ENCODE data around the gene CYB561D1.

The CYB561D1 gene

DNA sequence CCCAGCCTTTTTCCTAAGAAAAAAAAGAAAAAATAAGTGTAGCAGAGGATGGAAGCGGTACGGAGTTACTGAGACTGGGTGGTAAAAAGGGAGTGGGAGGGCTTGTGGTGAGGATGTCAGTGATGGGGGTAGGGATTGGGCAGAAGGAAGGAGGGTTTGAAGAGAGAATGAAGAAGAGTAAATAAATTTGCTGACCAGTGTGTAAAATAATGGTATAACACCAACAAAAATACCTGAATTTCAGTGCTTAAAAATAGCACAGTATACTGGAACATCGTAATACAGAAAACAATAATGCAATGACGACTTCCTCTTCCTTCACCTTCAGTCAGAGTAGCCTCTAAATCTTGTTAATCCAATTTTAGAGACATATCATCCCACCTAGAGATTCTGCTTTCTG is 46.4 kb upstream of the CYB561D1 start:
- Histone ChIP-seq H3K4me1 (ENCODE audit: low read length) (no peaks in the 10 kb centered on the region), H3K27ac (ENCODE audit: low read length) (no peak overlapping the region), H3K4me2 (ENCODE audit: low read depth, low read length) (no peak overlapping the region), H3K9ac (ENCODE audit: low read length) (no peak overlapping the region), H3K27me3 (replicated peaks; ENCODE audit: insufficient read depth, low read length) (no peaks in the 10 kb centered on the region), H4K20me1 (ENCODE audit: insufficient read depth, low read length) (no peaks in the 10 kb centered on the region), H3K79me2 (ENCODE audit: low read length) (no peaks in the 10 kb centered on the region), H3K36me3 (replicated peaks; ENCODE audit: insufficient read depth, low read length) (no peaks in the 10 kb centered on the region), H3K9me2 (replicated peaks; ENCODE audit: insufficient read depth, low read length) (no peaks in the 10 kb centered on the region), H3K4me3 (ENCODE audit: low read length) (no peak overlapping the region), H3F3A (ENCODE audit: insufficient read depth, low read length) (no peaks in the 10 kb centered on the region), H3K9me3 (replicated peaks; ENCODE audit: insufficient read depth, low read length) (no peaks in the 10 kb centered on the region), H2AFZ (ENCODE audit: low read length) (no peak overlapping the region)
- TF ChIP-seq, protein P1, sequence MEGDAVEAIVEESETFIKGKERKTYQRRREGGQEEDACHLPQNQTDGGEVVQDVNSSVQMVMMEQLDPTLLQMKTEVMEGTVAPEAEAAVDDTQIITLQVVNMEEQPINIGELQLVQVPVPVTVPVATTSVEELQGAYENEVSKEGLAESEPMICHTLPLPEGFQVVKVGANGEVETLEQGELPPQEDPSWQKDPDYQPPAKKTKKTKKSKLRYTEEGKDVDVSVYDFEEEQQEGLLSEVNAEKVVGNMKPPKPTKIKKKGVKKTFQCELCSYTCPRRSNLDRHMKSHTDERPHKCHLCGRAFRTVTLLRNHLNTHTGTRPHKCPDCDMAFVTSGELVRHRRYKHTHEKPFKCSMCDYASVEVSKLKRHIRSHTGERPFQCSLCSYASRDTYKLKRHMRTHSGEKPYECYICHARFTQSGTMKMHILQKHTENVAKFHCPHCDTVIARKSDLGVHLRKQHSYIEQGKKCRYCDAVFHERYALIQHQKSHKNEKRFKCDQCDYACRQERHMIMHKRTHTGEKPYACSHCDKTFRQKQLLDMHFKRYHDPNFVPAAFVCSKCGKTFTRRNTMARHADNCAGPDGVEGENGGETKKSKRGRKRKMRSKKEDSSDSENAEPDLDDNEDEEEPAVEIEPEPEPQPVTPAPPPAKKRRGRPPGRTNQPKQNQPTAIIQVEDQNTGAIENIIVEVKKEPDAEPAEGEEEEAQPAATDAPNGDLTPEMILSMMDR (IDR thresholded peaks at IDR 0.05; ENCODE audit: low read length): no peak
- no peak for TF ChIP-seq EZH2phosphoT487 (IDR thresholded peaks at IDR 0.05; ENCODE audit: low read length)
- TF ChIP-seq EZH2 (optimal IDR thresholded peaks at IDR 0.05; ENCODE audit: low read depth, low read length): no peak
- no peak for DNase-seq

DNA sequence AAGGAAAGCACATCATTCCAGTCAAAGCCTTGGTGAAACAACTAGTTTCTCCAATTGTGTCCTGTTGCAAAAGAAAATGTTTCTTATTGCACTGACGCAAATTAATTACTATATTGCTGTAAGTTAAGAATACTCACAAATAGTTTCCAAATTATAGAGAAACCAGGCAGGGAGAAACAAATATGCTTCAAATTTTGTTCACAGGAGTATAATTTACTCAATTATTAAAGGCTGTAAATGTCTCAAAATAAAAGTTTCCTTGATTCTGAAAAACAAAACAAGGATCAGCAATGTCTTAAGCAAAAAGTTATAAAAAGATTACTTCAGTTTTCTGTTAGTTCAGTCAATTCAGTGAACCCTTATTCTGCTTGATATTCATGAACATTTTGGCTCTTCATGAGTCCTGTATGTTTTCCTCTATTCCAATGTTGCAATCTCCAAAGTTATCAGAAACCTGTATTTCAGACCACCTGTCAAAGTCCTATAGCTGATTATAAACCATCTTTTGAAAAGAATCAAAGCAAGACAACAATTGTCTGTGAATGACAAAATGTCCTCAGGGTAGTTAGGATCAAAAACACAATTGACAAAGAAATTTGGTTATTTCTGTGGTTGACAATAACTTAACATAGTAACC is 39.3 kb upstream of the CYB561D1 start:
- no peaks in the 10 kb centered on the region for H3K36me3 ChIP-seq (replicated peaks; ENCODE audit: insufficient read depth, low read length)
- no peaks in the 10 kb centered on the region for H3F3A ChIP-seq (ENCODE audit: insufficient read depth, low read length)
- H3K27ac ChIP-seq (ENCODE audit: low read length): no peak overlapping the region
- no peak overlapping the region for H3K4me3 ChIP-seq (ENCODE audit: low read length)
- no peak overlapping the region for H3K4me2 ChIP-seq (ENCODE audit: low read depth, low read length)
- no peak overlapping the region for H3K9ac ChIP-seq (ENCODE audit: low read length)
- no peak overlapping the region for H2AFZ ChIP-seq (ENCODE audit: low read length)
- no peaks in the 10 kb centered on the region for H3K27me3 ChIP-seq (replicated peaks; ENCODE audit: insufficient read depth, low read length)
- H3K9me2 ChIP-seq (replicated peaks; ENCODE audit: insufficient read depth, low read length): no peaks in the 10 kb centered on the region
- TF ChIP-seq EZH2 (optimal IDR thresholded peaks at IDR 0.05; ENCODE audit: low read depth, low read length) (no peak), EZH2phosphoT487 (IDR thresholded peaks at IDR 0.05; ENCODE audit: low read length) (no peak)
- TF ChIP-seq, protein P1 (IDR thresholded peaks at IDR 0.05; ENCODE audit: low read length): no peak
- no peaks in the 10 kb centered on the region for H3K9me3 ChIP-seq (replicated peaks; ENCODE audit: insufficient read depth, low read length)
- no peaks in the 10 kb centered on the region for H4K20me1 ChIP-seq (ENCODE audit: insufficient read depth, low read length)
- H3K79me2 ChIP-seq (ENCODE audit: low read length): no peaks in the 10 kb centered on the region
- no peak for DNase-seq
- no peaks in the 10 kb centered on the region for H3K4me1 ChIP-seq (ENCODE audit: low read length)

DNA sequence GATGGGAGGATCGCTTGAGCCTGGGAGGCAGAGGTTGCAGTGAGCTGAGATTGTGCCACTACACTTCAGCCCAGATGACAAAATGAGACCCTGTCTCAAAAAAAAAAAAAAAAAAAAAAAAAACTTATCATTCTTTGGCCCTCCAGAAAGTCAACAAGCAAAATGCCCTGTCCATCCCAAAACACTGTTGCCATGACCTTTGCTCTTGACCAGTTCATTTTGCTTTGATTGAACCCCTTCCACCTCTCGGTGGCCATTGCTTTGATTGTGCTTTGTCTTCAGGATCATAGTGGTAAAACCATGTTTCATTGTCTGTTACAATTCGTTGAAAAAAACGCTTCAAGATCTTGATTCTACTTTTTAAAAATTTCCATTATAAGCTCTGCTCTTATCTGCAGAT is 36.1 kb upstream of the CYB561D1 start:
- DNase-seq: no peak
- Histone ChIP-seq H3F3A (ENCODE audit: insufficient read depth, low read length) (no peaks in the 10 kb centered on the region), H3K9me3 (replicated peaks; ENCODE audit: insufficient read depth, low read length) (no peaks in the 10 kb centered on the region), H3K27ac (ENCODE audit: low read length) (no peak overlapping the region), H3K36me3 (replicated peaks; ENCODE audit: insufficient read depth, low read length) (no peaks in the 10 kb centered on the region), H2AFZ (ENCODE audit: low read length) (no peak overlapping the region), H3K9ac (ENCODE audit: low read length) (no peak overlapping the region), H3K4me3 (ENCODE audit: low read length) (no peak overlapping the region), H3K27me3 (replicated peaks; ENCODE audit: insufficient read depth, low read length) (no peaks in the 10 kb centered on the region), H3K9me2 (replicated peaks; ENCODE audit: insufficient read depth, low read length) (no peaks in the 10 kb centered on the region), H3K4me2 (ENCODE audit: low read depth, low read length) (no peak overlapping the region), H4K20me1 (ENCODE audit: insufficient read depth, low read length) (no peaks in the 10 kb centered on the region), H3K4me1 (ENCODE audit: low read length) (no peaks in the 10 kb centered on the region), H3K79me2 (ENCODE audit: low read length) (no peaks in the 10 kb centered on the region)
- no peak for TF ChIP-seq EZH2phosphoT487 (IDR thresholded peaks at IDR 0.05; ENCODE audit: low read length)
- TF ChIP-seq, protein P1 (IDR thresholded peaks at IDR 0.05; ENCODE audit: low read length): no peak
- TF ChIP-seq EZH2 (optimal IDR thresholded peaks at IDR 0.05; ENCODE audit: low read depth, low read length): no peak
